ENCODE data around the gene MAPKAP1.
"Not testable (repeated sequence)": the region's sequence is repeated elsewhere in the genome, so short reads cannot be mapped to it uniquely, and the experiment has no call there.

Gene MAPKAP1

GRCh38 chr9:125407432-125407973 is 299.5 kb downstream of the MAPKAP1 start:
- H3K4me1 Mint-ChIP-seq (ENCODE audit: low read depth): peaks cover 14% of the 10 kb centered on the region
- no peaks in the 10 kb centered on the region for H3K36me3 Mint-ChIP-seq (ENCODE audit: low read depth)
- H3K27me3 Mint-ChIP-seq: peaks cover 30% of the 10 kb centered on the region
- H3K27ac Mint-ChIP-seq: no peak overlapping the region
- H3K4me3 Mint-ChIP-seq: peak overlapping the region; percentile 43
- no peaks in the 10 kb centered on the region for H3K9me3 Mint-ChIP-seq

GRCh38 chr9:125406810-125407087 is 300.3 kb downstream of the MAPKAP1 start:
- peaks cover 30% of the 10 kb centered on the region for H3K27me3 Mint-ChIP-seq
- no peaks in the 10 kb centered on the region for H3K9me3 Mint-ChIP-seq
- no peaks in the 10 kb centered on the region for H3K36me3 Mint-ChIP-seq (ENCODE audit: low read depth)
- no peak overlapping the region for H3K4me3 Mint-ChIP-seq
- peaks cover 14% of the 10 kb centered on the region for H3K4me1 Mint-ChIP-seq (ENCODE audit: low read depth)
- H3K27ac Mint-ChIP-seq: no peak overlapping the region

- Mint-ChIP-seq H3K9me3 (no peaks in the 10 kb centered on the region), H3K4me1 (ENCODE audit: low read depth) (peaks cover 14% of the 10 kb centered on the region), H3K4me3 (no peak overlapping the region), H3K27me3 (peaks cover 30% of the 10 kb centered on the region), H3K36me3 (ENCODE audit: low read depth) (no peaks in the 10 kb centered on the region), H3K27ac (no peak overlapping the region)
Observed at GRCh38 chr9:125405938-125406809, 300.8 kb downstream of the MAPKAP1 start.

GRCh38 chr9:125404733-125405132 is 302.3 kb downstream of the MAPKAP1 start:
- Mint-ChIP-seq H3K4me3 (no peak overlapping the region), H3K4me1 (ENCODE audit: low read depth) (peaks cover 10% of the 10 kb centered on the region), H3K36me3 (ENCODE audit: low read depth) (no peaks in the 10 kb centered on the region), H3K27me3 (peaks cover 25% of the 10 kb centered on the region), H3K9me3 (no peaks in the 10 kb centered on the region), H3K27ac (no peak overlapping the region)

- no peaks in the 10 kb centered on the region for H3K9me3 Mint-ChIP-seq
- H3K4me3 Mint-ChIP-seq: no peak overlapping the region
- no peaks in the 10 kb centered on the region for H3K27me3 Mint-ChIP-seq
- H3K27ac Mint-ChIP-seq: no peak overlapping the region
- H3K36me3 Mint-ChIP-seq (ENCODE audit: low read depth): no peaks in the 10 kb centered on the region
- no peaks in the 10 kb centered on the region for H3K4me1 Mint-ChIP-seq (ENCODE audit: low read depth)
Observed at GRCh38 chr9:125400725-125401716, 306.0 kb downstream of the MAPKAP1 start.

- not testable (repeated sequence) for H3K9me3 Mint-ChIP-seq; H3K4me3 Mint-ChIP-seq; H3K27ac Mint-ChIP-seq; H3K36me3 Mint-ChIP-seq (ENCODE audit: low read depth); H3K27me3 Mint-ChIP-seq; H3K4me1 Mint-ChIP-seq (ENCODE audit: low read depth)
Observed at GRCh38 chr9:125400232-125400631, 306.8 kb downstream of the MAPKAP1 start.

- no peaks in the 10 kb centered on the region for H3K36me3 Mint-ChIP-seq (ENCODE audit: low read depth)
- no peaks in the 10 kb centered on the region for H3K9me3 Mint-ChIP-seq
- H3K27me3 Mint-ChIP-seq: no peaks in the 10 kb centered on the region
Observed at GRCh38 chr9:125399666-125400065, 307.3 kb downstream of the MAPKAP1 start.

GRCh38 chr9:125399165-125399564 is 307.8 kb downstream of the MAPKAP1 start:
- Mint-ChIP-seq H3K9me3 (no peaks in the 10 kb centered on the region), H3K4me1 (ENCODE audit: low read depth) (no peaks in the 10 kb centered on the region), H3K36me3 (ENCODE audit: low read depth) (no peaks in the 10 kb centered on the region), H3K27me3 (no peaks in the 10 kb centered on the region), H3K27ac (no peak overlapping the region), H3K4me3 (no peak overlapping the region)

More at GRCh38 chr9:125399666-125400065, 307.3 kb downstream of the MAPKAP1 start:
- Mint-ChIP-seq H3K4me3 (no peak overlapping the region), H3K4me1 (ENCODE audit: low read depth) (no peaks in the 10 kb centered on the region), H3K27ac (no peak overlapping the region)

- H3K27ac Mint-ChIP-seq: no peak overlapping the region
- H3K9me3 Mint-ChIP-seq: no peaks in the 10 kb centered on the region
- H3K4me3 Mint-ChIP-seq: no peak overlapping the region
- H3K4me1 Mint-ChIP-seq (ENCODE audit: low read depth): no peaks in the 10 kb centered on the region
- H3K27me3 Mint-ChIP-seq: no peaks in the 10 kb centered on the region
- H3K36me3 Mint-ChIP-seq (ENCODE audit: low read depth): no peaks in the 10 kb centered on the region
Observed at GRCh38 chr9:125398243-125398642, 308.8 kb downstream of the MAPKAP1 start.

GRCh38 chr9:125397736-125398135 is 309.3 kb downstream of the MAPKAP1 start:
- no peaks in the 10 kb centered on the region for H3K36me3 Mint-ChIP-seq (ENCODE audit: low read depth)
- no peak overlapping the region for H3K4me3 Mint-ChIP-seq
- H3K4me1 Mint-ChIP-seq (ENCODE audit: low read depth): no peaks in the 10 kb centered on the region
- H3K27ac Mint-ChIP-seq: no peak overlapping the region
- H3K27me3 Mint-ChIP-seq: no peaks in the 10 kb centered on the region
- no peaks in the 10 kb centered on the region for H3K9me3 Mint-ChIP-seq

GRCh38 chr9:125396799-125397198 is 310.2 kb downstream of the MAPKAP1 start:
- Mint-ChIP-seq H3K9me3 (no peaks in the 10 kb centered on the region), H3K27me3 (no peaks in the 10 kb centered on the region), H3K27ac (no peak overlapping the region), H3K36me3 (ENCODE audit: low read depth) (no peaks in the 10 kb centered on the region), H3K4me1 (ENCODE audit: low read depth) (no peaks in the 10 kb centered on the region), H3K4me3 (no peak overlapping the region)

- Mint-ChIP-seq H3K4me3 (no peak overlapping the region), H3K36me3 (ENCODE audit: low read depth) (no peaks in the 10 kb centered on the region), H3K4me1 (ENCODE audit: low read depth) (no peaks in the 10 kb centered on the region), H3K27ac (no peak overlapping the region), H3K27me3 (no peaks in the 10 kb centered on the region), H3K9me3 (no peaks in the 10 kb centered on the region)
Observed at GRCh38 chr9:125393426-125393825, 313.6 kb downstream of the MAPKAP1 start.

GRCh38 chr9:125391704-125392103 is 315.3 kb downstream of the MAPKAP1 start:
- no peaks in the 10 kb centered on the region for H3K4me1 Mint-ChIP-seq (ENCODE audit: low read depth)
- no peaks in the 10 kb centered on the region for H3K9me3 Mint-ChIP-seq
- no peak overlapping the region for H3K4me3 Mint-ChIP-seq
- no peaks in the 10 kb centered on the region for H3K36me3 Mint-ChIP-seq (ENCODE audit: low read depth)
- H3K27me3 Mint-ChIP-seq: no peaks in the 10 kb centered on the region
- no peak overlapping the region for H3K27ac Mint-ChIP-seq

GRCh38 chr9:125388978-125389377 is 318.0 kb downstream of the MAPKAP1 start:
- no peaks in the 10 kb centered on the region for H3K9me3 Mint-ChIP-seq
- no peaks in the 10 kb centered on the region for H3K4me1 Mint-ChIP-seq (ENCODE audit: low read depth)
- H3K36me3 Mint-ChIP-seq (ENCODE audit: low read depth): no peaks in the 10 kb centered on the region
- H3K4me3 Mint-ChIP-seq: no peak overlapping the region
- no peaks in the 10 kb centered on the region for H3K27me3 Mint-ChIP-seq
- H3K27ac Mint-ChIP-seq: no peak overlapping the region

All from stimulated activated naive CD8-positive, alpha-beta T cell treated with anti-CD3 and anti-CD28 coated beads, Interleukin-15, Interleukin-2, amounts not matched to agents 100 ng/mL and 50 ng/mL, for 24 hours (primary cell).